Testis (tissue), 5 donors: Measurements from ENCODE around the gene MYH10. TPM values are rescaled to one million over a fixed set of nuclear protein-coding genes. Genes with fewer than 3 reads are reported as not detected.

Source experiments
- DNase-seq: peaks from one replicate; pipeline ENCODE4 v3.0.0-alpha.2; 2019
- H3K27ac ChIP-seq, 2 donors: fragments of 200-600 bp; sonication (generic); one replicate each; pipeline ENCODE4 v1.5.1; 2019
- H3K27me3 ChIP-seq: fragments of 200-600 bp; sonication (generic); one replicate; pipeline ENCODE4 v1.5.1; 2019
- H3K36me3 ChIP-seq: fragments of 200-600 bp; sonication (generic); one replicate; pipeline ENCODE4 v1.5.1; 2017; ENCODE audit warnings: low read depth; ENCODE audit errors: missing control alignments
- H3K4me1 ChIP-seq: fragments of 200-600 bp; sonication (generic); one replicate; pipeline ENCODE4 v1.5.1; 2019
- H3K4me3 ChIP-seq, 2 donors: fragments of 200-600 bp; sonication (generic); one replicate each; pipeline ENCODE4 v1.5.1; 2017 to 2019
- H3K9me3 ChIP-seq: fragments of 200-600 bp; sonication (generic); one replicate; pipeline ENCODE4 v1.5.1; 2017
- CTCF ChIP-seq, 3 experiments: fragments of 450-650 bp in 2 of 3; fragments of 200-600 bp in 1 of 3; sonication (generic) in 1 of 3; IDR thresholded peaks; one replicate each; pipeline ENCODE4 v1.5.1; 2016 to 2019; ENCODE audit warnings: antibody characterized with exemption in 3 of 3, mild to moderate bottlenecking in 2 of 3, moderate library complexity in 1 of 3
- POLR2A ChIP-seq: fragments of 450-650 bp; IDR thresholded peaks from one replicate; pipeline ENCODE4 v1.6.1; 2017; ENCODE audit warnings: antibody characterized with exemption, mild to moderate bottlenecking, moderate library complexity
- whole genome bisulfite sequencing, 2 donors: methylation state at CpG; one replicate each; pipeline ENCODE4 v1.1.5; 2018; 5-methylcytosine and 5-hydroxymethylcytosine counted together
- intact Hi-C: fragments of 100-400 bp; cut with DNase I; formaldehyde crosslinking; loops from one replicate; pipeline ENCODE4 v1.15.1; 2023; ENCODE audit warnings: low total_unique reads
- long read RNA-seq, 2 donors: transcript quantifications; one replicate each; lab custom pipeline, GENCODE V29; 2026
- polyA plus RNA-seq: library from polyadenylated mRNA; stranded (reverse); fragments of 350-450 nt; fragmentation: Illumina TruSeq; extraction: RNeasy Lipid Tissue Mini Kit (QIAGEN cat#74804); gene quantifications from one replicate; pipeline ENCODE4 v1.2.3, GENCODE V29; 2014; ENCODE audit warnings: low read depth, low replicate concordance; ENCODE audit not compliant: insufficient read depth
- total RNA-seq, 2 donors: library from RNA; depleted of rRNA; stranded (reverse); fragments of >200 nt; gene quantifications; one replicate each; pipeline ENCODE4 v1.2.3, GENCODE V29; 2016

The MYH10 gene
- total RNA-seq, result 10 to 100 TPM; 33.1 to 34.1 TPM
- polyA plus RNA-seq, result 25.5 TPM
- long read RNA-seq, donor 1, full-length matches to known transcripts, result 1 of 24 reads
- long read RNA-seq, donor 1, partial matches to known transcripts, result 23 of 24 reads
- long read RNA-seq, donor 1, other reads (novel, unspliced or antisense), result 0 of 24 reads
- long read RNA-seq, donor 2, full-length matches to known transcripts, result 1 of 1 reads
- long read RNA-seq, donor 2, partial matches to known transcripts, result 0 of 1 reads
- long read RNA-seq, donor 2, other reads (novel, unspliced or antisense), result 0 of 1 reads

GRCh38 chr17:8630227-8630801, at the start of gene MYH10:
TSS of gene MYH10 (minus strand) at chr17:8630725. CDS start at chr17:8623246, 7,479 bp downstream.
- no peaks in the 10 kb centered on the region for H3K27me3 ChIP-seq
- H3K36me3 ChIP-seq, result no peaks in the 10 kb centered on the region
- DNase-seq, result peak; percentile 26
- TF ChIP-seq POLR2A (no peak), CTCF (IDR thresholded peaks at IDR 0.05) (no peak)
- 0 to 1% methylated on average over 18 to 33 of the region's 33 CpGs for WGBS, 2 donors
- intact Hi-C loops, result no loop called here
- H3K9me3 ChIP-seq, result no peaks in the 10 kb centered on the region
- peak within 1 kb of the TSS; percentile 85 to 87 for H3K4me3 ChIP-seq
- peaks cover 8% of the 10 kb centered on the region for H3K4me1 ChIP-seq
- H3K27ac ChIP-seq, result peak within 1 kb of the TSS; percentile 73 to 77

GRCh38 chr17:8679126-8679525, 48.6 kb upstream of the MYH10 start:
- WGBS, 2 donors, result 78 to 89% methylated on average over 3 of the region's 3 CpGs
- intact Hi-C loops, result no loop called here
- H3K27ac ChIP-seq, result no peak overlapping the region
- H3K36me3 ChIP-seq, result no peaks in the 10 kb centered on the region
- no peaks in the 10 kb centered on the region for H3K9me3 ChIP-seq
- peaks cover 6% of the 10 kb centered on the region for H3K4me1 ChIP-seq
- no peak for DNase-seq
- H3K27me3 ChIP-seq, result no peaks in the 10 kb centered on the region
- TF ChIP-seq CTCF (IDR thresholded peaks at IDR 0.05) (no peak), POLR2A (no peak)
- H3K4me3 ChIP-seq, result no peak overlapping the region

- no peak overlapping the region for H3K27ac ChIP-seq
- H3K9me3 ChIP-seq, result no peaks in the 10 kb centered on the region
- no peak overlapping the region for H3K4me3 ChIP-seq
- H3K4me1 ChIP-seq, result peaks cover 19% of the 10 kb centered on the region
- H3K36me3 ChIP-seq, result no peaks in the 10 kb centered on the region
- no peak for DNase-seq
- 60 to 71% methylated on average over 8 of the region's 8 CpGs for WGBS, 2 donors
- TF ChIP-seq CTCF (IDR thresholded peaks at IDR 0.05) (no peak), POLR2A (no peak)
- no peaks in the 10 kb centered on the region for H3K27me3 ChIP-seq
- intact Hi-C loops, result no loop called here
Observed at GRCh38 chr17:8675306-8675705, 44.8 kb upstream of the MYH10 start.

GRCh38 chr17:8674344-8675305, 44.1 kb upstream of the MYH10 start:
- WGBS, 2 donors, result 49 to 53% methylated on average over 19 of the region's 19 CpGs

More at GRCh38 chr17:8674344-8675305, 44.1 kb upstream of the MYH10 start:
- no peak for TF ChIP-seq CTCF (IDR thresholded peaks at IDR 0.05)
- no peak for TF ChIP-seq POLR2A
- no peaks in the 10 kb centered on the region for H3K9me3 ChIP-seq
- H3K4me1 ChIP-seq, result peaks cover 19% of the 10 kb centered on the region
- intact Hi-C loops, result no loop called here
- H3K27ac ChIP-seq, result no peak overlapping the region
- H3K27me3 ChIP-seq, result no peaks in the 10 kb centered on the region
- H3K4me3 ChIP-seq, result no peak overlapping the region
- no peak for DNase-seq
- no peaks in the 10 kb centered on the region for H3K36me3 ChIP-seq
